ENCODE results near the gene CLDN19.
"Not testable (repeated sequence)": the region's sequence is repeated elsewhere in the genome, so short reads cannot be mapped to it uniquely, and the experiment has no call there.

Gene CLDN19

DNA sequence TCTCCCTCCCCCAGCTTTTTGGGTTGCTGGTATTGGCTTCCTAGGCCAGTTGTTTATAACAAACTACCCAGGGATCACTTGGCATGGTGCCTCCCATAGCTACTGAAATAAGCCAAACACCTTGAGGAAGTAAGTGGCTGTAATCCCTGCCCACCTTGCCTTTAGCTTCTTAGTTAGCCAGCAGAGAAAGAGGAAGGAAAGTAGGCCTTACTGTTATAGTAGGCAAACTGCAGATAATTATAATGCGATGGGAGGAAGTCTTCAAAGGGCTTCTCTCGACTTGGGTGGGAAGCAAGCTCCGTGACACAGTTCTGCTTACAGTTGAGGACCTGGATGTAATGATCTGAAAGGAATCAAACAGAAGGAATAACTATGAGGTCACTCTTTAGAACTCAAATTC is 18.6 kb upstream of the CLDN19 start:
- DNase-seq, result no peak

DNA sequence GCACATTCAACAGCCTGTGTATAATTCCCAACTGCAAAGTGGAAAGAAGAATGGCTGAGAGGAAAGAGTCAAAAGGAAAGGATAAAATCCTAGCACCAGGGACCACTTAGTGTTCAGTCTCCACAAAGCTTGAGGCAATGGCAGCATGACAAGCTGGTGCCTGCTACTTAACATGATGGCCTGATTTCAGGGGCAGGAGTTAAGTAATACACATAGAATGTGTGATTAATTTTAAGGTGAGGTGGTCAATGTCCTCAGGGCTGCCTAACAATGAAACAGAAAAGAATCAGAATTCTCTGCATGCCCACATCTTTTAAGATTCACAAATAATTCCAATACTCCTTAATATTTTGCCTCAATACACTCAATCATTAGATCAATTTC is 17.8 kb upstream of the CLDN19 start:
- no peak for DNase-seq

DNA sequence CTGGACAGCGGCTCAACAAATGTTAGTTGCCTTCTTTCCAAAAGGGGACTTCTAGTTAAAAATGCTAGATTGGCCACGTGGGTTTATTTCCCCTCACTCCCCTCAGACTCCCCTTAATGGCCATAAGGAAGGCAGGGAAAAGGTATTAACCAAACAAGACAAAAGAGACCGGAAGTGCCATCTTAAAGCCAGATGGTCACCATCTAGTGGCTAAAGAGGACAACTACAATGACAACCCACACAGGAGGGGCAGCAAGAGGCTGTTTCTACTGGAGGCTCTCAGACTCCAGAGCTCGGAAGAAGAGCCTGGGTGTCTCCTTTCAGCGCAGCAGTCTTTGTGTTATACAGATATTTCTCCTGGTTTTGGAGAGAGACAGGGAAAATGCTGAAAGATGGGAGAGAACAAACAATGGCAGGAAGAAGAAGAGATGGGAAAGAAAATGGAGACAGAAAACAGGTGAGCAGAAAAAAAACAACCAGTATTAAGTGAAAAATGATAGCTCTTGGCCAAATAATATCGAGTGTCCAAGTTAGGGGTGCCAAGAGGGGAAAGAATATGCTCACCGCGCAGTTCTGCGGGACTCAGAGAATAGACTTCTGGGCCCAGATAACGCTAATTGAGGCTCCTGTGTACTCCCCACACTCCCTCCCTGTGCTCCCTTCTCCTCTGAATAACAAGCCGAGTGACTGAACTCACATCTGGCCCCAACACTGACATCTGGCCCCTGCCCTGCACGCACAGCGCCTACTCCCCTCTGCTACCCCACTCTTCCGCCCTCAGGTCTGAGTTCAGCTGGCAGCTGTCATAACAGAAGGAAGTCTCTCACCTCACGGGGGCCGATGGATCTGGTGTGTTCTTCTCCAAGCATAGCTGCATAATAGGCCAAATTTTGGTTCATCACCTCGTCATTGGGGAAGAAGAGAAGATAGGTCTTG is 17.2 kb upstream of the CLDN19 start:
- no peak for DNase-seq

DNA sequence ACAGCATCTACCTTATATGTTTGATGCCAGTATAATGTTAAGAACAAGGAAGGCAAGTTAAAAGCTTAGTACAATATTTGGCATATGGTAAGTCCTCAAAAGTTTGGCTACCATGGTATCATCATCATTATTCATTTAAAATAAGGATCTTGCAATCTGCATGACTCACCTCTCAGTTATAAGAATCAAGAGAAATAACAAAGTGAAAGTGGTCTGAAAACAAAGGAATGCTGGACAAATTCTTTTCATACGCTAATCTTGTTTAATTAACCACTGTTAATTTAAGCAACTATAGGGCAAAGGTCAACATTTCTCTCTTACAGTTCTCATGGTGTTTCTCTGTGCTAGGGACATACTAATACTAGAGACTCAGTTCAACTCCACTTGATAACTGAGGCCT is 13.0 kb upstream of the CLDN19 start:
- DNase-seq, result no peak

DNA sequence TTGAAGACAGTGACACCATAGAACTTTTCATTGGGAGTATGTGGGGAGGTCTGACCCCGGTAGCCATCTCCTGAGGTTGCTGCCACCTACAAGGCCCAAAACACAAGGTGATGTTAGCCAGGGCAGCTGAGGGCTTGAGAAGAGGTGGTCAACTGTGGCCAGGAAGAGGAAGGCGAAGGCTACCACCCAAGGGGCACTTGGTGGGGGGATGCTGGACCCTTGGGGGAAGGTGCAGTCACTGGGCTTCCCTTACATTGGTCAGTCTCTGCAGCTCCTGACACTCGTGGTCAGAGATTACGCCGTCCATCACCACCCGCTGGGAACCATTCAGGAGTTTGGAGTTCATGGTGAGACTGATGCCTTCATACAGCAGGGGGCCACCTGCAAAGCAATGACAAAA is 12.2 kb upstream of the CLDN19 start:
- no peak for DNase-seq

DNA sequence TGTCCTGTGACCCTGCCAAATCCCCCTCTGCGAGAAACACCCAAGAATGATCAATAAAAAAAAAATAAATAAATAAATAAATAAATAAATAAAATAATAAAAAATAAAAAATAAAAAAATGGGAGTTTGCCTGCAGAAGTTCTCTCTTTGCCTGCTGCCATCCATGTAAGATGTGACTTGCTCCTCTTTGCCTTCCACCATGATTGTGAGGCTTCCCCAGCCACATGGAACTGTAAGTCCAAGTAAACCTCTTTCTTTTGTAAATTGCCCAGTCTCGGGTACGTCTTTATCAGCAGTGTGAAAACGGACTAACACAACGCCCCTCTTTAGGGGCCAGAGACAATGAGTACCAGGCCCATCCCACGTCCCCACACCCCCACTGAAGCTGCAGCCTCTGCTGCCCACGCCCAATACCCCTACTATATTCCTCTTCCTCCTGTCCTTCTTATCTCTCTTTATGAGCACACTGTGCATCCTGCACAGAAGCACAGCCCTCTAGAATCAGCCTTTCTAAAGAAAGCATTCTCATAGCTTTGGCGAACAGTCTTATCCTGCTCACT is 11.6 kb upstream of the CLDN19 start:
- DNase-seq, result not testable (repeated sequence)

DNA sequence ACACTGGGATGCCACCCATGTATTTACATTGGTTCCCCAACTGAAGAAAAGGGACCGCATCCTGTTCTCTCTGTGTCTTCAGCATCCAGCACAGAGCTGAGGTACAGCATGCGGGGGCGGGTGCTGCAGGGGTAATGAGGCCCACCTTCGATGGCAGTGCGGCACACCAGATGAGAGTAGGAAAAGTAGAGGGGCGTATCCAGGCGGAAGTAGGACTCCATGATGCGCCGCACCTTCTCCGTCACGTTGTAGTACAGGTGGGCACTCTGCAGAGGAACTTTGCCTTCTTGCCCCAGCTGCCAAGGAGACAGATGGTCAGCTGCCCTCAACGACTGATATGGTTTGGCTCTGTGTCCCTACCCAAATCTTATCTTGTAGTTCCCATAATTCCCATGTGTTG is 10.0 kb upstream of the CLDN19 start:
- DNase-seq, result no peak

DNA sequence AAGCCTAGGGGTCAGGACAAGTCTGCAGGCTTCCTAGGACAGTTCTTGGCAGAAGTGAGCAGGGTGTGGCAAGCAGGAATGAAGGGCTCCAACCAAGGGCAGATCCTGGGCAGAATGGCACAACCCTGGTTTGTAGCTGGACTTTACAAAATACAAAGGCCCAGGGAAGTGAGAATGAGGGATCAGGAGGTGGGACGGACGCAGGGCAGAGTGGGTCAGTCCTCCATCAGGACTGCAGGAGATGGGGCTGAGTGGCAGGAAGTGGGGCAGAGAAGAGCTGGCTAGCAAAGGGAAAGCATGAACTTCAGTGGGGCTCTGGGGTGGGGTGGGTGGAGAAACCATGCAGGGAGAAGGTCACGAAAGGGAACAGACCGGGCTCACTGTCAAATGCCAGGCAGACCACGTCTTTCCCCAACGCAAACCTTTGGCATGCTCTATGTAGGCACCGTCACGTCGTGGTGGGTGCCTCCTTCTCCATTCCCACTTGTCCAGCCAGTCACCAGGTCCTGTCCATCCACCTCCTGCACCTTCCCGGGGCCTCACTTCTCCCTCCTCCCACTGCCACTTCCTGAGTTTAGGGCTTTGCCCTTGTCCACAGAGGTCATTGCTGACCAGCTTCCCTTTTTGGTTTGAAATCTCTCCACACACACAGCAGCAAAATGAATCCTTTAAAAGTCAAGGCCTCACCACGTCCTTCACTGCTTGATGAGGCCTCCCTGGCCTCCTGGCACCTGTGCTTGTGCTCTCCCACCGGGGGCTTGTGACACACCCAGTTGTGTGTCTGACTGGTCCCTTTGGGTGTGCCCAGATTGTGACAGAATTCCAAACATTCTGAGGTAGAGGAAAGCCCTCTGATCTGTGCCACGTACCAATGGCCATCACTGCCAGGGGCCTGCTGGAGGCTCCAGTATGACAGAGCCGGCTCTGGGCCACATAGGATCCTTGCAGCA is 8.7 kb upstream of the CLDN19 start:
- DNase-seq, result no peak

DNA sequence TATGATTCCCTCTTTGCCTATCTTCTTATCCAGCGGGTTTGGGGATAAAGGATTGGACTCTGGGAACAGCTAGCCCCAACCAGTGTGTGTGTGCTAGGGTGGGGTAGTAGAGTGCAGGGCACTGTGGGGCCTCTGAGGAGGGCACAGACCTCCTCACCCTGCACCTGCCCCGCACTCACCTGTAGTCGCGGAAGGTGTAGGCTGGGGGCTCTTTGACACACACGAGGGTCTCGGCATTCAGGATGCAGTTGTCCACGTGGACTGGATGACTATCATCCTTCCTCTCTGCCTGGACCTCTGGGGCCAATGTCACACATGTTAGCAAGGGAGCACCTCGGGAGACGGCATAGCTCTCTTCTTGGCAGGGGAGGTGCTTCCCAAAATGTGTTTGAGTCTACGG is 8.0 kb upstream of the CLDN19 start:
- no peak for DNase-seq

DNA sequence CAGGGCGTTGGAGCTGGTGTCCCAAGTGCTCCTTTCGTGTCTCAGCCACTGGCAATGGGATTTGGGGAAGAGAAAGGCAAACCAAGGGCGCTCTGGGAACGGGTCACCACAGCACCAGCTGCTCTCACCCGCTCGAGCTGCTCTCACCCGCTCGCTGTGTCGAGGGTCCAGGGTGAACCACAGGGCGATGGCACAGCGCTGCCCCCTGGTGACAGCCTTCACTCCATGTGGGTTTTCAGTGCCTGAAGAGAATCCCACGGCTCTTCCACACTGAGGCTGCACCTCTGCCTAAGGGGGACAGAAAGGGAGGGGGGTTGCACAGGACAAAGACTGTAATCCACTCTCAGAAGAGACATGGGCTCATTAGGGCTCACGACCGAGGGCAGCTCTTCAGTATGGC is 7.1 kb upstream of the CLDN19 start:
- DNase-seq, result peak; percentile 29

DNA sequence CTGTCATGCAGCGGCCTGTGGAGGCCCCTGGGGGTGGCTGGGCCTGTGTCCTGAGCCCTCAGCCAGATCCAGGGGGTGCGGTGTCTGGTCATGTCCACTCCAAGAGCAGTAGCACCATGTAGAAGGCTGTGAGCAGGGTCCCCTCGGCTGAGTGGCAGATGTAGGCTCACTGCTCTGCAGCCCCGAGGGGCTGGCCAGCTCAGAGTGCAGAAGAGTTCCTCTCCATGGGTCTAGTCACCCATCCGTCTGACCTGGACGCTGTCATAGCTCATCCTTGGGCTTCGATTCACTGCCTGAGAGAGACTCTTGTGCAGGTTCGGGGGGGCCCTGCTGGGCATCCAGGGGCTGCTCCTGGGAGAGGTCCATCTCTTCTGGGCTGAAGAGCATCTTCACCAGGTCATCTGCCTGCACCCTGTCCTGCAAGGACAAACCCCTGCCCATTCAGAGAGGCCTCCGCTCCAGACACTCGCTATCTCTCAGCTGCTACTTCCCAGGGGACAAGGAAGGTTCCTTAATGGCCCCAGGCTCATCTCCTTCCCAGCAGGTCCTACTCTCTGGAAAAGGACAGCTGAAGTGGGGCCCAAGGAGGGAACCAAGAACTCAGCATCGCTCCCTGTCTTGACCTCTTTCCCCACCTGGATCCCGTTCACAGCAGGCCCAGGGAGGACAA is 6.5 kb upstream of the CLDN19 start:
- no peak for DNase-seq

DNA sequence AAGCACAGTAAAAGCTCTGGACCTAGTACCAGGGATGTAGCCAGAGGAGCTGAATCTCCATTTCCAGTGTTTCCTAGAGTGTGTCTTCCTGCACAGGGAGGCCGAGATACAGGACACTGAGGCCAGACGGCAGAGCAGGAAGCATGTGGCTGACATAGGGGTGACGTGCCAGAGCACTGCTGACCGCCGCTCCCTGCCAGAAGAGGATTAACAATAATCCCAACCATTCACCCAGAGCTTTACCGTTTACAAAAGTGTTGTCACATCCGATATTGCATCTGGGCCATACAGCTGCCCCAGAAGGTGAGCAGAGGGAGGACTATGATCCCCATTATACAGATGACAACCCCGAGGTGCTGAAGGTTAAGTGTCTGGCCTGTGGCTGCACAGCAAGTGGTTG is 5.8 kb upstream of the CLDN19 start:
- no peak for DNase-seq

DNA sequence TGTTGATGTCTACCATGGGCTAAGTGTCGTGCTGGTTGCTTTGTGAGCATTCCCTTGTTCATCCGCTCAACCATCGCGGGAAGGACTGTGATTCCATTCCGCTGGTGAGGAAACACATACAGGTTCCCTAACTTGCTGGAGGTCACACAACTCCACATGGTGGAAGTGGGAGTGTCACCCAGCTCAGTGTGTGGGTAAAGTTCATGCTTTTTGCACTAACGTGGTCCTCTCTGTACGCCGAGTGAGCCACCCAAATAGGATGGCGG is 4.0 kb upstream of the CLDN19 start:
- no peak for DNase-seq

DNA sequence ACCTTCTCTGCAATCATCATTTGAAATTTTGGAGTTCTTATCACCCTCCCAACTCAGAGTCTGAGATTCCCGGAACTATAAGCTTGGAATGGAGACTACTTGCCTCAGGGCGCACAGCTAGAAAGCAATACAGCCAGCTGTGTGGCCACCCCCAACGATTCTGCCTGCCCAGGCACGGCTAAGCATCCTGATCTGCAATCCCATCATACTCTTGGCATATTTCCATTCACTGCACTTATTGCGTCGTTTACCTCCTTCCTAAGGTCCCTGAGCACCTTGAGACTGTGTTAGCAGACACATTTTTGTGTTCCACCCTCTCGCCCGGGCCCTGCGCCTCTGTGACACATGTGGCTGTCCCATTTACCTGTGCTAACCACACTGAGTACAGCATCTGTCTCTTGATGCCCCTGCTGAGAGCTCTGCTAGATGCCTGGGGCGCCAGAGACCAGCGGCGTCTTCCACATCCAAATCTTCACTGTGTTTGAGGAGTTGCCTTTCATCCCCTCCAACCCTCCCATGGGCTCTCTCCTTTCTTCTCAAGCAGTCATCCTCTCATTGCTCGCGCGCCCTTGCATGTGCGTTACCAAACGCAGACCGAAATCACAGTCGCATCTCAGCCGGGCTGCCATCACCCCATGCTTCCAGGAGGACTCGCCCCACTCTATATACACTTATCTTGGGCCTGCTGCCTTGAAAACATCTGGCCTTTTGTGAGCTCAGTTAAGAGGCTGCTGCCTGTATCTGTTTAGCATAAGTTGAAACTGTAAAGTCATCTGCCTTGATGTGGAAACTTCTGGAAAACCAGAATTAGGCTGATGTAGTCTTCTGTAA is 3.5 kb upstream of the CLDN19 start:
- DNase-seq, result no peak

DNA sequence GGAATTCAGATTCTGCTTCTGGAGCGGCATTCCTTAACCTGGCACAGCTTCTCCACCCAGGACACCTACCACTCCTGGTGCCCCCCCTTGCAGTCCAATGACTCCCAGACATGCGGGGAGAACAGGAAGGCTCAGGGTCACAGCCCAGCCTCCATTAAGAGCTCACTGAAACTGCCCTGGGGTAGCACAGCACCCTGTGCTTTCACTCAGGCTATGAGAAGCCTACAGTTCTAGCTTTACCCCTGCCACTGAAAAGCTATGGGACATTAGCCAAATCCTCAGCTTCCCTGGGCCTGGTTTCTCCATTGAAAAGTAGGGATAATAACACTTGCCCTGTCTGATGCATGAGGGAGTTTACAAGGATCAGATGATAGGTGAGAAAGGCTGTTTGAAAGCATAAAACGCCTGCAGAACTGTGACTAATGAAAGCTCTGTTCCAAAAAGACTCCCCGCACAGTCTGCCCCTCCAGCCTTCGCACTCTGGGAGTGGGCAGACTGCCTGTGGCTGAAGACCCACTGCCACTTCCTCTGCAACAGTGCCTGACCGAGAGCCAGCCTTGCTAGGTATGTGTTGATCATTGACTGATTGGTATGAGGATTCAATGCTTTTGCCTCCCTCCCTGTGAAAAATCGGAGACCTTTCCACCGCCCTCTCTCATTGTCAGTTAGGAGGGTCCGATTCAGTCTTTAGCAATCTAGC is 2.7 kb upstream of the CLDN19 start:
- DNase-seq, result no peak

DNA sequence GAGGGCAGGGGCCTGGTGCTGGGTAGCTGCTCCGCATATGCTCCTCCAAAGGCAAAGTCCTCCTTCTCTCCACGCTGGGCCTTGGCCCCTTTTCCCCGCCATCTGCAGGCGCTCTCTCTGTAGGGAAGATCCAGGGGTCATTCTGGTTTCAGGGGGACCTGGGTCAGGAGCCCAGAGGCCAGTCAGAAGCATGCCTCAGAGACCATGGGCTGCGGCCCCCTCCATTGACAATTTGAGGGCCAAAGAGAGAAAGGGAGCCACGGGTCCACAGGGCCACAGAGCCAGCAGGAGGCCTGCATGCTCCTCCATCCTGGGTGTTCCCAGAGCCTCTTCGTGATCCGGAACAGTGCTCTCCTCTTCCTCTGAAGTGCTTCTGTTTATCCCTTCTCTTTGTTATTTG is 2.1 kb upstream of the CLDN19 start:
- DNase-seq, result no peak

DNA sequence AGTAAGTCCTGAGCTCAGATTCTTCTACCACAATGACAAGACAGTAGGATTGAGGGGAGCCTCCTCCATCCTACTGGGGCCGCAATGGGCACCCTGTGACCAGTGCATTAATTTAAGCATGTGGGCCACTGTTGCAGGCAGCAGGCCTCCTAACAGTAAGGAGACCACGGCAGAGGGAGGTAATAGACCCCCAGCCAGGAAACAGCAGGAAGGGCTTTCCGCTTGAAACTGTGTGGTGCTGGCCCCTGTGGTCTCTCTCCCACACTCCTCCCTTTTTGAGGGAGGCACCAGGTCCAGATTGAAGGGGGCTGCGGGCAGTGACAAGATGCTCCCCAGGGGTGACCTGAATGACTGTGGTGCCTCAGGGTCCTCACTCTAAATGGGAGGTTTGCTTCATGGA is 1.7 kb upstream of the CLDN19 start:
- no peak for DNase-seq

DNA sequence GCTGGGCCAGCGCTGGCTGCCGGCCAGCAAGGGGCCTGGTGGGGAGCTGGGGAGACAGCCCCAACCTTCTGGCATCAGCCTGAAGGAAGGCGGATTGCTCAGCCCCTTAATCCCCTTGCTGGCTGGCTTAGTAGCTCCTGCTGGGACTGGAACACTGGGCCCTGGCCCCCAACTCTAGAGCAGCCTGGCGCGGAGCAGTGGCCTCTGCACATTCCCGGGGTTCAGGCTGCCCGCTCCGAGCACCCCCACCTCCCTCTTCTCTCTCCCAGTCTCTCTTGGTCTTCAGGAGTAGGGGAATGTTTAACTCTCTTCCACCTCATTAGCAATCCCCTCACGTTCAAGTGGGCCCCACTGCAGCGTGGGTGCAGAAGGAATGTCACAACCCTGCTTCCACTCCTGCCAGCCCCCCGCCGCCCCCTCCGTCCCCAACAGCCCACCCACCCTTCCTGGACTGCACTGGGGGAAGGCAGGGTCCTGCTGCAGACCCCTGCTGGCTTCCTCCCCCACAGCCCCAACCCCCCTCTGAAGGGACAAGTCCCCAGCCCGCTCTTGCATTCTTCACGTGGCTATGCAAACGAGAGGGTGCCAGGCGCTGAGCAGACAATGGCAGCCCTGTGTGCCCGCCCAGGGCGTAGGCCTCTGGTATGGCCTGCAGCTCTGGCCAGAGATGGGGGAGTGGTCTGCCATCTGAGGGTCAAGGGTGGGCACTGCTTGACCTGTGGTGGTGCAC is 980 bp upstream of the CLDN19 start:
- no peak for DNase-seq

DNA sequence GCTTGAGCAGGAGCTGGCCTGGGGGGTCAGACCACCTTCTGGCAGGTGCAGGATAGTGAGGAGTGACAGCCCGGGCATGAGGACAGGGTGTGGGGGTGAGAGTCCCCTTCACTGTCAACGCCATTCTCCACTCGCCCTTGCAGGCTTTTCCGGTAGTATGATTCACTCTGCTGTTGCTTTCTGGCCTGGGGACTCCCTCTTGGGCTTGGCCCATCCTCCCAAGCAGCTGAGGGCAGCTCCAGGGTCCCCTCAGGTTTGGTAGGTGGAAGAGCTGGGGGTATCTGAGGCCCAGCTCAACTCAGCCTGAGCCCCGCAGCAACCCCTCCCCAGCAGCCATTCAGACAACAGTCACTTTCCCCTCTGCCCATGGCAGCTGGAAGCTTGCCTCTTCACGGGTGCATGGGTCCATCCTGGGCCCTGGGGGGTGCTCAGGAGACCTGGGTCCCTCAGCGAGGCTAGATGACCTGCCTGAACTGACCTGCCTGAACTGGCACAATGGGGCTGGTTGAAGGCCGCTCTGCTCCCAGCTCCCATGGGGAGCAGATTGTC is 1.3 kb downstream of the CLDN19 start:
- DNase-seq, result no peak

DNA sequence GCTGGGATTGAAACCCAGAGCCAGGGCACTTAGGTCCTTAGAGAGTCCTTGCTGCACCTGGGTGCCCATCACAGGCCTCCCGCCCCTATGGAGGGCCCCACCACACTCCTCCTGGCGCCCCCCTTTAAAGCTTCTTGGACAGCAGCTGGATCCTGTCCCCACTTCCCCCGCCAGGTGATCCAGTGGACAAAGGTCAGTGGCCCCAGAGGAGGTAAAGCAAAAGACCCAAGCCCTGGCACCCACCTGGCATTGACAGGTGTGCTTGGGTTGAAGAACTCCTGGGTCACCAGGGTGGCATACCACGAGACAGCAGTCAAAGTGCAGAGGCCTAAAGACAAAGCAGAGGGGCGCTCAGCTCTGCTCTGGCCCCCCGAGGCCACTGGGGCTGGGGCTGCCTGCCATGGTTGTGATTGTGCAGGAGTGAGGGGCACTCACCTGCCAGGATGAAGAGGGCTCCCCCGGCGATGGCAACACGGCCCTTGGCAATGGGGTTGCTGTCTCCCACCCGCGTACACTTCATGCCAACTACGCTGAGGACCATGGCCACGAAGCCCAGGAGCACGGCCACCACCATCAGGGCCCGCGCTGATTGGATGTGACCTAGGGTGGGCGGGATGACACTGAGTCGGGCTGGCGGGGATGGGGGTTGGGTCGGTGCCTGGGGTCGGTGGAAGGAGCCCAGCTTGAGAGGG is 1.9 kb downstream of the CLDN19 start:
- no peak for DNase-seq
